ENCODE measurements around the gene ADAM12.

The ADAM12 gene

DNA sequence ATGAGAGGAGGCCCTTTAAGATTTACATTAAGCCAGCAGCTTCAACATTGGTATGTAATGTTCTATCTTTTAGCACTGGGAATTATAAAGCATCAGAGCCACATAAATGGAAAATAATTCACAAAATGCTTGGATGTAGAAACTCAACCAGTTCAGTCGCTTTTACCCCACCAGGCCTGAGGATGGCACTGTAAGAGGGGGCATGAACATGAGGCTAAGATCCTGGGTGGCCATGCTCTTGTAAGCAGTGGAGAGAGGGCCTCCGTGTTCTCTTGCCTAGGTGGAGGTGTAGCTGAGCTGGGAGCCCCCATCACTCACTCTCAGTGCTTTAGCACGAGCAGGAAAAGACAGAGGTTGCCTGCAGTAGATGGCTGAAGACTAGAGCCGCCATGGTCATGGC, 253.1 kb downstream of the ADAM12 start:
- DNase-seq, result no peak

DNA sequence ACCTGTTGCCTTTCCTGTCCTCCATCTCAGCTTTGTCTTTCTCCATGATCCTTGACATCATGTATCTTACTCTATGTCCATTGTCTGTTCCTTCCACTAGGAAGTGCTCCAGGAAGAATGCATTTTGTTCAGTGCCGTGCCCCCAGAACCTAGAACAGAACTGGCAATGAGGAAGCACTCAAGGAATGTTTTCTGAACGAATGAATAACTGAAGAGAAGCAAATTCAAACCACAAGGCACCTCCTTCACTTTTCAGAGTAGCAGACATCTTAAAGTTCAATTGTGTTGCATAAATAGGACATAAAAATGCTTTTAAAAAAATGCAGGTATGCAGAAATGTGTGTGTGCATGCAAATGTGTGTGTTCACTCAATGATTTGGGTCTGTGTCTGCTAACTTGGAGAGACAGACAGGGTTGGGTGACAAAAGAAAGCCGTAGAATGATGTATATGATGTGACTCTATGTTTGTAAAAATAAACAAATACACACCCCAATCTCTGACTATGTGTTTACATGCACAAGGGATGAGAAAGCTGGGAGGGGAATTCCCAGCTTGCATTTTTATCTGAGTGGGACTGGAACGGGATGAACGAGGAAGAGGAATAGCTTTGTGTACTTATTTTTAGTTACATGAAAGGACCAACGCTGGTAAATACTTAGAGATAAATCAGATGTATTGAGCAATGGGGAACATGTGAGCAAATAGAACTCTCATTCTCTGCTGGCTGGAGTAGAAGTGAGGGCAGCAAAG, 254.2 kb downstream of the ADAM12 start:
- no peak for DNase-seq

- DNase-seq, result no peak
Measured at GRCh38 chr10:126133082-126133620, 255.1 kb downstream of the ADAM12 start.

GRCh38 chr10:126131341-126131740, 256.9 kb downstream of the ADAM12 start:
- no peak for DNase-seq

GRCh38 chr10:126130271-126130710, 258.0 kb downstream of the ADAM12 start:
- DNase-seq, result no peak

DNA sequence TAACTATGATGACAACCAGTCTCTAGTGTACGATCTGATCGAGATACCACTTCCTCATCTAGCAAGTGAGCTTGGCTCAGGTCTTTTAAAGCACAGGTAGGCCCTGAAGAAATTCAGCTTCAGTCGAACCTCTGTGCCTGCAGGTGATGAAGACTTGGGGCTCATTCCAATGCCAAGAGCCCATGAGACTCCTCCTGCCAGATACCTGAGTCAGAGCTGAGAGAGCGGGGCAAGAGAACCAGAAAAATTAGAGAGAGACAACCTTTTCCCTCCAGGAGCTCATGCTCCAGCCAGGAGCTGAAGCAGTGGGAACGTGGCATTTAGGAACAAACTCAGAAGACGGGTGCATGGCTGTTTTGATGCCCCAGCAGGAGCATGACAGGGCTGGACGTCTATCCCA, 259.3 kb downstream of the ADAM12 start:
- DNase-seq, result no peak

- no peak for DNase-seq
Measured at GRCh38 chr10:126128581-126128980, 259.7 kb downstream of the ADAM12 start.

DNA sequence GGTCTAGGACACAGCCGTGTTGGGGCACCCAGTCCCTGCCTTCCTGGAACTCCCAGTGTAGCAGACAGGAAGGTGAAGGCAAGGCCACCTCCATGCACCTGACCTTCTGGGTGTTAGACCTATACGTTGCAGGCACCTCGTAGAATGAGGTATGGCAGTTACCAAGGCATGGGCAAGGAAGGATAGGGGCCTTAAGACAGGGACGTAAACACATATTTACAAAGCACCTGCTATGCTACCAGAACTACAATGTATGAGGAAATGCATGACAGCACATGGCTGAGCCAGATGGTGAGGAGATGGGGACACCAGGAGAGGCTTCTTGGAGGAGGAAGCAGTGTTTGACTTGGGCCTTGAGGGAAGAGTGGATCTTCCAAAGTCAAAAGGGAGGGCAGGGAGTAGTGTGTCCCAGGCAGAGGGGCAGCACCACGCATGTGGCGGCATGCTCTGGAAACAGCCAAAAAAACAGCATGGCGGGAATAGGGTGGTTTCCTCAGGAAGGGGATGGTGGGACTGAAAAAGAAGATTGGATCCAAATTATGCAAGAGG, 260.7 kb downstream of the ADAM12 start:
- DNase-seq, result no peak

GRCh38 chr10:126126866-126127265, 261.4 kb downstream of the ADAM12 start:
- DNase-seq, result no peak

DNA sequence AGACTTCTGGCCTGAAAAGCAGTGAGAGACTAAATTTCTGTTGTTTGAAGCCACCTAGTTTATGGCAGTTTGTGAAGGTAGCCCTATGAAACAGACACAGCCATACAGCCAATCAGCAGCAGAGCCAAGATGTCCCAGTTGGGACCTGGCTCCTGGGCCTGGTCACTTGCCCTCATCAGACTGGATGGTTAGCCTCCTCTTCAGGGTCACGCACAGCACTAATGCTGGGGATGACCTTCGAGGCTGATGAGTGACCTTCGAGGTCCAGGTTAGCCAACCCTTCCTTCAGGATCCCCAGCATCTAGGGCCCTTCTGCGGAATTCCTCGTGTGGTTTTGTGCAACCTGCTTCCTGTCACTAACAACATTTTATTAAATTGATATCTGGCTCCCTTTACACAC, 262.3 kb downstream of the ADAM12 start:
- DNase-seq, result no peak

GRCh38 chr10:126124668-126125349, 263.5 kb downstream of the ADAM12 start:
- no peak for DNase-seq

DNA sequence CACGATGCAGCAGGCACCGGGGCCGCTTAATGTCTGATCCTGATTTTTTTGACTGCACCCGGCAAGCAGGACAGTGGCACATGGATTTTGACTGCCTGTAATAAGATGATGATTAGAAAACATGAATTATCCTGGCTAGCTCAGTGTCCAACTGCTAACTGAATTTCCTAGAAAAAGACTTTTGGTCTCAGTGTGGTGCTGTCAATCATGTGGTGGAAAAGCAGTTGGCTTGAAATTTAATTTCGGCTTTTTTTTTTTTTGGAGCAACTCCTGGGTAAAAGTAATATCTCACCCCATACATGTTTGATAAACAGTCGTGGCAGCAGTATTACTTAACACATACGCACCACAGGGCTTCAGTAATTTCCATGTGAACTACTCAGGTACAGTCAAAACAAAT, 264.2 kb downstream of the ADAM12 start:
- DNase-seq, result no peak

GRCh38 chr10:126123466-126123865, 264.8 kb downstream of the ADAM12 start:
- DNase-seq, result no peak

- no peak for DNase-seq
Measured at GRCh38 chr10:126122881-126123280, 265.4 kb downstream of the ADAM12 start.

- DNase-seq, result no peak
Measured at GRCh38 chr10:126119599-126119998, 268.7 kb downstream of the ADAM12 start.

DNA sequence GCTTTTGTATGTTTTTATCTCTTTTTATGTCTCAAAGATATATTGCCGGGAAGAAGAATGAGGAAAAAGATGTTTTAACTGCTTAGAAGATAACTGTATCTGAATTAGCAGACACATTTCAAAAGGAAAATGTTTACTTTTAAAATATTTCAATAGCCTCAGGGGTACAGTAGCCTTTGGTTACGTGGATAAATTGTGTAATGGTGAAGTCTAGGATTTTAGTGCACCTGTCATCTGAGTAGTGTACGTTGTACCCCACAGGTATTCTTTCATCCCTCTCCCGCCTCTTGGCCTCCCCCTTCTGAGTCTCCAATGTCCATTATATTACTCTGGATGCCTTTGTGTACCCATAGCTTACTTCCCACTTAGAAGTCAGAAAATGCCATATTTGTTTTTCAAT, 269.8 kb downstream of the ADAM12 start:
- DNase-seq, result no peak

DNA sequence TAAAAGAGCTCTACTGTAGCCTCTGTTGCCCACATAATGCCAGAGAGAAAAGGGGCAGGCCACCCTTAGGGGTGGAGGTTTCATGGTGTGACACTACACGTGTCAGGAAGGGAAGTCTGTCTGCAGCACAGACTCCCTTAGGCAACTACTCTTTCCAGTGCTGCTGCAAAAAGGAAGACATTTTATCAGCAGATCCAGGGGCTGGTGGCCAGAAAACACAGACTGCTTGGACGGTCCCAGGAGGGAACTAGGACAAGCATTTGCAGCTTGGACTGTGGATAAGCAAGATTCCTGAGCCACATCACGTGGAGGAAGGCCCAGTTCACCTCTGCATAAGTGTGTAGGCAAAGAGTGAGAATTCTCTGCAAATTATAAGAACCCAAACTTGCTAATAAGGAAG, 271.1 kb downstream of the ADAM12 start:
- no peak for DNase-seq

DNA sequence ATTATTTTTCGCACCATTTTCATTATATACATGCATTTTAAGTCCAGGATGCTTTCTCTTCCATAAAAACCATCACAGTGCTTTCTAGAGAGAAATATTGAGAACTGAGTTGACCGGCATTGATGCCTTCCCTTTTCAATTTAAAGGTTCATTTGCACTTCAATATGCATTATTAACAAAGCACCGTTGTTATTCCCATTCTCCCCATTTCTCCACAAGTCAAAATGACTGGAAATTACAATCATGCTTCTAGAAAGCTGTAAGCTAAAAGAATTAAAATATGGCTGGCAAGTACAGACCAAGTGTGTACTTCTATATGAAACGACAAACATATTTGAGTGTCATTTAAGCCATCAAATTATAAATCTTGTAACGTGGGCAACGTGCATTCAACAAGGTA, 272.4 kb downstream of the ADAM12 start:
- no peak for DNase-seq

- no peak for DNase-seq
Measured at GRCh38 chr10:126114884-126115555, 273.3 kb downstream of the ADAM12 start.

DNA sequence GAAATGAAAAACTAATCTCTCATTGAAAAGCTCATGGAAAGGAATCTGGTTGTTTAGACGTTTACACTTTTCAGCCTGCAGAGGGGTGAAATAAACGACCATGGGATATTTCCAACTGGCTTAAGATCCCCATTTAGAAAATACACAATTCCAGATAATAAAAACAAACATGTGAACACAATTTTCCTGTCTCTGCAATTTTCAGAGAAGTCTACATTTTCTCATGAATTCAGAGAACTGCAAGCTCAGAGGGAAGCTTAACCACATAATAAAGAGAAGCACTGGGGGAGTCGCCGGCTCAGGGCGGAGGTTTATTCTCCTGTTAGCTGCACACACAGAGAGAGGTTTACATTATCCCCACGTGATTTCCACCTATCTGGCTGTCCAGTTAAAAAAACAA, 276.8 kb downstream of the ADAM12 start:
- no peak for DNase-seq

DNA sequence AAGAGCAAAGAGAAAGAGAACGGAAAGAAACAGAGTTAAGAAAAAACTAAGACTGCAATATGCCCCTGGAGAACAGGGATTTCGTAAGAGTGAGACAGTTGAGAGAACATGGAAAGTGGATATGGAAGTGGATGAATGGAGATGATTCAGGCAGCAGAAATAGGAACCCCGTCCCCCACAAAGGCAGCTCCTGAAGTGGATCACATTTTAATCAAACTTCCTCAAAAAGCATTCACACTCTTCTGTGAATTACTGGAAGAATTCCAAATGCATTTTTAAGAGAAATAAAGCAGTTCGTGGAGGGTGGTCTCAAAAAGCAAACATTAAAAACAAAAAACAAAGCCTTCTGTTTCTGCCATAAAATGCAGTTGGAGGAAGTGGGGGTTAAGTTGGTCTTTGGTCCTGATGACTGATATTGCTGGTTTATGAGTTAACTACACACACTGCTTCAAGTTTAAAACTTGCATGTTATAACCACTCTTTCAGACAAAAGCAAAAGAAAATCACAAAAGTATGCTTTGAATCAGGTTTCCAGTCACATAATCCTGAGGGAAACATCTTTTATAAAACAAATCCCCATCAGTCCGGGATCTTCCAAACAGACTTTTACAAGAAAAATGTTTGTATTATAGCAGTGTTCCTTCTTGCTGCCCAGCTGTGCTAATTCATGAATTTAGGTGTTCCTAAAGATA, 277.6 kb downstream of the ADAM12 start:
- no peak for DNase-seq

GRCh38 chr10:126109893-126110292, 278.4 kb downstream of the ADAM12 start:
- DNase-seq, result no peak

- no peak for DNase-seq
Measured at GRCh38 chr10:126108693-126109092, 279.6 kb downstream of the ADAM12 start.
